NCI-H1092 treated with DMSO at 0.1 percent for 48 hours (cell line): Measurements from ENCODE around the gene YY1.
"Not testable (repeated sequence)": the region's sequence is repeated elsewhere in the genome, so short reads cannot be mapped to it uniquely, and the experiment has no call there.

Source experiments
- DNase-seq: peaks from one replicate; lab custom pipeline; 2025; lab: John Stamatoyannopoulos, UW

Gene YY1

GRCh38 chr14:100213956-100214769 lies 24.8 kb upstream of the YY1 start:
- peak; percentile 83 for DNase-seq

GRCh38 chr14:100214770-100215083 lies 24.2 kb upstream of the YY1 start:
- peak; percentile 32 for DNase-seq

DNA sequence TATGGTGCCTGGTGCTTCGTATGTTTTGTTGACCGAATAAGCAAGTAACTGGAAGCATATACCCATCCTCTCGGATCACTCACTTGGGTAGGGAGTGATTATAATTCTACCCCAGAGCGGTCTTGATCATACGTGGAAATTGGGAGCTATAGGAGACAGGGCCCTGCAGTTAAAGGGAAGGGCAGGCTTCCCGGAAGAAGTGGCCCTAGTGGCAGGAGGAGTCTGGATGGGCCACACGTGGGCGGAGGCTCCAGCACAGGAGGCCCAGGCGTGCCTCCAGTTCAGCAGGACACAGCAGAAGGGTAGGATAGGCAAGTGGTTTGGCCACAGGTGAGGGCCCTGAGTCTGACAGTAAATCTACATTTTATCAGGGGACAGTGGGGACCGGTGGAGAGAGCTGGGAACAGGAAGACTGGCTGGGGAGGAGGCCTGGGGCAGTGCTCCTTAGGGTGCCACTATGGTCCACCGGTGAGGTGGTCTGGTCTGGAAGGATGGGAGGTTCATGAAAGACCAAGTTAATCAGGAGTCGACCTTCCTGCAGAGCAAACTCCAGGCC lies 23.5 kb upstream of the YY1 start:
- no peak for DNase-seq

- no peak for DNase-seq
These were observed 19.7 kb upstream of the YY1 start for GRCh38 chr14:100219126-100219785.

DNA sequence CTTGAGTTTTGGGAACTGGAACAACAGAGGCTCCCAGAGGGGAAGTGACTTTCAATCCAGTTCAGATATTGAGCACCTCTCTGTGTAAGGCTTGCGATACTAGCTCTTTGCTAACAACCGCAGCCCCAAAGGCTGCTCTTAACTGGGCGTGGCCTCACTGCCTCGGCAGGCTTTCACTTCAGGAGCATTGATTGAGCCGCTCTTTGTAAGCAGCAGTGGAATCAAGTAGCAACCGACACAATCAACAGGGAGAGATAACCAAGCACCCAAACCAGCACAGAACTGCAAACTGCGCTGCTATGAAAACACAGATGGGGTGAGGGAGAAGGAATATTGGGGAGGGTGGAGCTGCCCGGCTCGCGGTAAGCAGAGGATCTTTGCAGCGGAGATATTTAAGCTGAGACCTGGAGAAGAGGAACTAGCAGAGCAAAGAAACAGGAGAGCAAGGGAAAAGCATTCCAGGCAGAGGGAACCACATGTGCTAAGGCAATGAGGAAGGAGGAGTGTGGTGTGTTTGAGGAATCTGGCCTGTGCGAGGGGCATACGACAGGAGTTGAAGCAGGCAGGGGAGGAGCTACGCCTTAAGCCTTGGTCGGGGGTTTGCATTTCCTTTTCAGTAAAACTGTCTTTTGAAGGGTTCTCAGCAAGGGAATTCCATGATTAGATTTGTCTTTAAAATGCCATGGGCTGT lies 17.3 kb upstream of the YY1 start:
- DNase-seq = peak; percentile 8

DNA sequence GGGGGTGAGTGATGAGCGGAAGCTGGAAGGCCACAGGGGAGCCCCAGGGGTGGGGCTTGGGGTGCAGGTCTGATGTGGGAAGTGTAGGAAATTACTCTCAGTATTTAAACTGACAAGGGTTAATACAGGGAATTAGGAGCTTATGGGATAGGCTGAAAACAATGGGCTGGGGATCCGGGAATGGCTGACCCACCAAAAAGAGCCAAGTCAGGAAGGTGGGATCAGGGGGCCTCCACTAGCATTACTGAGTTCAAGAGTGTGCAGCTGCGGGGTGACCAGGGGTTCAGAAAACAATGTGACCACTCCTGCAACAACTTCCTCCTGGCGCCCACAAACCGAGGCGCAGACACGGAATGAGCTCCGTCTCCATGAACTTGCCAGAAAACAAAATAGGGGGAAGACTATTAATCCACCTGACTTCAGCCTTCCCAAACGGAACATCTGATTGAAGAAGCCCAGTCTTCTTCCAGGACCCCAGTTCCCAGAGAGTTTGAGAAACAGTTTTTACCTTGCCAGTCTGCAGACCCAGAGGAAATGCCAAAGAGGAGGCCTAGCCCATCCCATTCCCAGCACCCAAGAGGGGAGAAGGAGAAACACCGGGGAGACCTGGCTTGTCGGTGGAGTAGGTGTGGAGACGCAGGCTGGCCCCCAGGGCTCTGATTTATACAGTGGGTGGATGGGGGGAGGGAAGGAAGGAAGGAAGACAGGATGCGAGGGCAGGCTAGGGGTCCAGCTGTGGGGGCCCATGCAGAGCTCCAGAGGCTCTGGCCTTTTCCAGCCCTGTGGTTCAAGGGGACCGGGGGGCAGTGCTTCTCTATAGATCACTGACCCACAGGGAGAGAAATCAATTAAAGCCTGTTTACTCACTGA lies 16.5 kb upstream of the YY1 start:
- DNase-seq = no peak

DNA sequence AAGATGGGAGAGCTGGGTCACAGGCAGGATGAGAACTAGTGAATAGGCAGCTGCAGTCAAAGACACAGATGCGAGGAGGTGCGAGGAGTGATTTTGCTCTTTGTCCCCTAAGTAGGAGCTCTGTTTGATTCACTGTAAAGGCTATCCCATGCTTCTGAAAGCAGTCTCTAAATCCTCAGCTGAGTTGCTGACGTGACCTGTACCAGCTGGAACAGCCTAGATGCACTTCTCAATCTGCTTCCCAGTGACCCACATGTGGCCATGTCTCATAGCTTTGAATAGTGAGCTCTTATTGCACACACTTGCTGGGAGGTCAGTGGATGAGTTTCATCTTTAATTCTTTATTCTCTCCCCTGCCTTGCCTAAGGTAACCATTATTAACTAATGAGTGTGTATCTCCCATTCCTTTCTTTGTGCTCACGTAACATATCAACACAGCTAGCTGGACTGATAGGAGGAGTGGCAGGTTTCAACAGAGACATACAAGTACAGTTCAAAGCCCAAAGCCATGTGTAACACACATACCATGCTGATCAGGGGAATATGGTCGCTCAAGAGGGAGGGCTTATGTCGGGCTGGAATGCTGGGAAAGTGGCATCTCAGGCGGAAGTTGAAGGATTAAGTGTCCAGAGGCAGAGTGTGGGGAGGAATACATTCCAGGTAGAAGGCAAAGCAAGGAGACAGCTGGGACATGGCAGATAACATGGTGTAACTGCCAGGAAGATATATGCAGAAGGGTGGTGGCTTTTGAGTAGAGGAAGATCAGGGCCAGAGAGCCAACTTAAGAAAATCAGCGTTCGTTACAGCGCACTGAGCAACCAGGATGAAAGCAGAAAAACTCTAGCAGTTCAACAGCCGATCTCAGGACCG lies 15.4 kb upstream of the YY1 start:
- no peak for DNase-seq

DNA sequence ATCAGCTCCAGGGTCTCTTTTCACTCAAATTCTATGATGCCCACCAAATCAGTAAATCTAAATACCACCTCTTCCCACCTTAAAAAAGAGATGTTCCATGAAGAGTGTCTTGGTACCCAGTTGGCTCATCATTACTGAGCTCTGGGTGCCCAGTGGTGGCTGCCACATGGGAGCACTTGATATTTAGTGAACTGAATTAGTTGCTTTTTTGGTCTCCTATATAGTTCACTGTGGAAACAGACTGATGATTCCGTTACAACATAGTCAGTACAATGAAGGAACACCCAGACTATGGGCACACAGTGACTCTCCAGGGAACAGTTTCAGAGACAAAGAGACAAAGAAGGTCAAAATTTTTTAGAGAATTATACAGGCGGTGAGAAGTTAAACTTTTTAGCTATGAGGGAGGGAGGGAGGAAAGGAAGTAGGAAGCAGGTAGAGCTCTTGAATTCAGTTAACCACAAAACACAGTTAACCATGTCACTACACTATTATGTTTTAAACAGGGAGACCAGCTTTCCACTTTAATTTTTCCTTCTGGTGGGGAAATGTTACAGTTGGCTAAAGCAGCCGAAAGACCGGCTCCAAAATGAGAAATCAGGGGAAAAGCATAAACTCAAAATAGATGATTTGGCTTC lies 14.6 kb upstream of the YY1 start:
- no peak for DNase-seq

DNA sequence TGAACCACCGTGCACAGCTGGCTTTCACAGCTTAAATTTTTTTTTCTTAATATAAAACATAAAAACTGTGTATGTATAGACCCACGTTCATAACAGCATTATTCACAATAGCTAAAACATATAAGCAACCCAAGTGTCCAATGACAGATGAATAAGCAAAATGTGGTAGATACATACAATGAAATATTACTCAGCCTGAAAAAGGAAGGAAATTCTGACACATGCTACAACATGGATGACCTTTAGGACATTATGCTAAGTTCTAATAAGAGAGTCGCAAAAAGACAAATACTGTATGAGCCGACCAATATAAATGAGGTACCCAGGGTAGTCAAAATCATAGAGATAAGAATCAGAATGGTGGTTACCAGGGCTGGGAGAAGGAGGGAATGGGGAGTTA lies 13.8 kb upstream of the YY1 start:
- no peak for DNase-seq

GRCh38 chr14:100230361-100230760 lies 8.6 kb upstream of the YY1 start:
- DNase-seq = no peak

GRCh38 chr14:100234511-100234910 lies 4.4 kb upstream of the YY1 start:
- no peak for DNase-seq

- not testable (repeated sequence) for DNase-seq
These were observed 2.6 kb upstream of the YY1 start for GRCh38 chr14:100236271-100236818.

DNA sequence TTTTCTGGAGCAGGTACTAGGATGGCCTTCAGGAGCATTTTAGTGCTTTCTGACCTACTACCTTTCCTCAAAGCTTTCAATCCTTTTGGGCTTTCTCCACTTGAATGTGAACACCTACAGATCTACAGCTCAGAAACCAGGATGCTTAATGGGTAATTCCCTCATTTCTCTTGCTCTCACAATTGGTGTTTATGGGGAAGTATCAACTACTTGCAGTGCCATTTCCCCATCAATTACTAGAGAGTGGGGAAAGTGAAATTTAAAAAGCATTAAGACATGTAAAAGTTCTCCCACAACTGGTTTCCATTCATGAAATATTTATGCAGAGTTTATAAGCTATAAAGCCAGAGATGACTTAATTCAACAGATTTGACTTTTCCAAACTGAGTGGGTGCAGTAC lies 2.1 kb upstream of the YY1 start:
- no peak for DNase-seq

GRCh38 chr14:100237735-100238418 lies 1.1 kb upstream of the YY1 start:
- peak; percentile 43 for DNase-seq

GRCh38 chr14:100239211-100239839 lies 381 bp downstream of the YY1 start:
- no peak for DNase-seq

GRCh38 chr14:100239840-100240667 lies 1.1 kb downstream of the YY1 start:
- peak; percentile 81 for DNase-seq

- no peak for DNase-seq
These were observed 1.7 kb downstream of the YY1 start for GRCh38 chr14:100240668-100241032.

- DNase-seq = no peak
These were observed 2.3 kb downstream of the YY1 start for GRCh38 chr14:100241279-100241678.
